Eye (tissue), 1 donor: ENCODE measurements around the gene EMC6.
A peak's percentile ranks its signal among the peaks of the same experiment; 100 is the strongest.

ENCODE experiments used
- DNase-seq: peaks from one replicate; pipeline ENCODE4 v3.0.0-alpha.2; 2015

The EMC6 gene

GRCh38 chr17:3668279-3669084 lies at the start of gene EMC6, which contains the start of gene TAX1BP3:
Gene EMC6 (plus strand): TSS chr17:3668812. CDS start chr17:3669147, 335 bp downstream.
Gene TAX1BP3 (minus strand): TSS chr17:3668578. CDS start chr17:3668526, 52 bp downstream.
- DNase-seq: peak; percentile 100

DNA sequence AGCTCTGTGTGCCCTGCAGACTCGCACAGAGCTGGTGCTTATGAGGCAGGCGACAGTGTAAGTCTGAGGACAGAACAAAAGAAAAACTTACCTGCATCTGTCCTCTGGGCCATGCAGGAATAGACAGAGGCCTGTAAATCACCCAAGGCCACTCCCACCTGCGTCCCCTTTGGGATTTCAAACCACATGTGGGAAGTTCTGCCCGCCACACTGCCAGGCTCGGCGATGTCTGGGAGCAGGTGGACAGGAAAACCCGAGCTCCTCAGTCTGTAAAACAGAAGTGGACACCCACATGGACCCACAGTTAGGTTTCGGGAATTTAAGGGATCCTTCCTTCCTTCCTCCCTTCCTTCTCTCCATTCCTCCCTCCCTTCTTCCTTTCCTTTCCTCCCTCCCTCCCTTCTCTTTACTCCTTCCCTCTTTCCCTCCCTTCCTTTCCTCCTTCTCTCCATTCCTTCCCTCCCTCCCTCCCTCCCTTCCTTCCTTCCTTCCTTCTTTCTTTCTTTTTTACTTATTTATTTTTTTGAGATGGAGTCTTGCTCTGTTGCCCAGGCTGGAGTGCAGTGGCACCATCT lies 47.4 kb upstream of the EMC6 start:
- DNase-seq: no peak

- DNase-seq: no peak
Observed at GRCh38 chr17:3622977-3623594, 45.5 kb upstream of the EMC6 start.

GRCh38 chr17:3626831-3627768 lies 41.5 kb upstream of the EMC6 start:
- DNase-seq: peak; percentile 61

GRCh38 chr17:3627769-3628167 lies 40.8 kb upstream of the EMC6 start:
- no peak for DNase-seq

GRCh38 chr17:3630781-3631180 lies 37.8 kb upstream of the EMC6 start:
- no peak for DNase-seq

DNA sequence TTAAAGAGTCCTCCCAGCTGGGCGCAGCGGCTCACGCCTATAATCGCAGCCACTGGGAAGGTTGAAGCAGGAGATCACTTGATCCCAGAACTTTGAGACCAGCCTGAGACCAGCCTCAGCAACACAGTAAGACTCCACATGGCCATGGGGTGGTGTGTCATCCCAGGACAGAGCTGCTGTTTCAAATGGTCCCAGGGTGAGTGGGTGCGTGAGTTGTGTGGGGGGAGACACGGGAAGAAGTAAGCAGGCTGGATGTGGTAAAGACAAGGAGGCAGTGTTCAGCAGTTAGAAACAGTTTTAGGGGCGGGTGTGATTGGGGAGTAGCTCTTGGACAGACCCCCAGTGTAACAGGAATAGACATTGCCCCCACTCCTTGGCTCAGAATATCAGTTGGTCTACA lies 36.3 kb upstream of the EMC6 start:
- no peak for DNase-seq

DNA sequence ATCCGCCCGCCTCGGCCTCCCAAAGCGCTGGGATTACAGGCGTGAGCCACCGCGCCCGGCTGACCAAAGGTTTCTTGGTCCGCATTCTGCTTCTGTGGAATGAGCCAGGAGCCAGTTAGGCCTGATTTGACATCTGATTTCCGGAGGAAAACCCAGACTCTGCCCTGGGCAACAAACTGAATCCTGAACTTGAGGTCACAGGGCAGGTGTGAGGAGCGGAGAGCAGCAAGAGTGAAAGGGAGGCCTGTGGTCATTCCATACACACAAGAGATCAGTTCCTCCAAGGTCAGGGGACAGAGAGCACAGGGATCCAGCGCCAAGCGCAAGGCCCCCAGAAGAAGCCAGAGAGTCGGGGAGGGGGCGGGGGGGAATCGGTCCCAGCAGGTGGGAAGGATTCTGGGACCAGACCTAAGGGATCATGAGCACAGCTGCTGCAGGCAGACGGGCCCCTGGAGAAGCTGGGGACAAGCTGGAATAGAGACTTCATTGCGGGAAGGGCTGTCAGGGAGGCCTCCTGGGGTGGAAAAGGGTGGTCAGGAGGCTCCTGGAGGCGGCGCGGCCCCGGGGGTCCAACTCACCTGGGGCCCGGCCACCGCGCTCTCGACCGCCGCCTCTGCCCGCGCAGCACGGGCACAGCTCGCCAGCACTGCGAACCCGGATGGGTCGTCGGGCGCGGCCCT lies 33.0 kb upstream of the EMC6 start:
- no peak for DNase-seq

GRCh38 chr17:3636154-3636907 lies 32.3 kb upstream of the EMC6 start, which contains the start of the genes CTNS and SHPK:
Gene CTNS (plus strand): TSS chr17:3636760. CDS start chr17:3640207, 3,447 bp downstream.
Gene SHPK (minus strand): TSS chr17:3636250. CDS start chr17:3636219, 31 bp downstream.
- peak; percentile 98 for DNase-seq

- no peak for DNase-seq
Observed at GRCh38 chr17:3636908-3637373, 31.7 kb upstream of the EMC6 start.

- no peak for DNase-seq
Observed at GRCh38 chr17:3639981-3640596, 28.5 kb upstream of the EMC6 start.

DNA sequence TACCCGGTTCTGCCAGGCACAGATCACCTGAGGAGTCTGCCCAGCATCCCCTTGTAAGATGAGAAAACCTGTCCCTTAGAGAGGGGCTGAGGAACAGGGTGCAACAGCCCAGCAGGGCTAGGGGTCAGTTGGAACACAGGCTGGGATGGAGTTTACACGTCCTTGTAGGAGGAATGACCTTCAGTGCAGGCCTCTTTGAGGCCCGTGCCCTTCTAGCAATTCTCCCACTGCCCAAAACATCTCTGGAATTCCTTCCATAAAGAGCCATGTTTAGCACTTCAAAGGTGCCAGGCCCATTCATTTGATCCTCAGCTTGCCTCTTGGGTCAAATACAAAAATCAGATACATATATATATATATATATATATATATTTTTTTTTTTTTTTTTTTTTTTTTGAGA lies 27.6 kb upstream of the EMC6 start:
- DNase-seq: no peak

- DNase-seq: no peak
Observed at GRCh38 chr17:3641717-3642486, 26.7 kb upstream of the EMC6 start.

DNA sequence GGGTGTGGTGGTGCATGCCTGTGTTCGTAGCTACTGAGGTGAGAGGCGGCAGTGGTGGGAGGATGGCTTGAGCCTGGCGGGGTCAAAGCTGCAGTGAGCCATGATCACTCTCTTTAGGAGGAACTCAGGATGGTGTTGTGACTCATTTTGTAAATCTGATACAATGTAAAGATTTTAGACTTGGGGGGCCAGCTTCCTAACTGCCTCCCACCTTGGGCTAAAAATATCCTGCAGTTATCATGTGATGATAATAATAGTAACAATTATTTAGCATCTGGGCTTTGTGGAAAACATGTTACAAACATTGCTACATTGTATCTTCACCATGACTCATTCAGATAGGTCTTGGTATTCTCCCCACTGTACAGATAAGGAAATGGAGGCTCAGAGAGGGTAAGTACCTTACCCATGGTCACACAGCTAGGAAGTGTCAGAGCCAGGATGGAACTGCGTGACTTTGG lies 24.7 kb upstream of the EMC6 start:
- no peak for DNase-seq

- DNase-seq: no peak
Observed at GRCh38 chr17:3645310-3645709, 23.3 kb upstream of the EMC6 start.

GRCh38 chr17:3647251-3647650 lies 21.4 kb upstream of the EMC6 start:
- no peak for DNase-seq

DNA sequence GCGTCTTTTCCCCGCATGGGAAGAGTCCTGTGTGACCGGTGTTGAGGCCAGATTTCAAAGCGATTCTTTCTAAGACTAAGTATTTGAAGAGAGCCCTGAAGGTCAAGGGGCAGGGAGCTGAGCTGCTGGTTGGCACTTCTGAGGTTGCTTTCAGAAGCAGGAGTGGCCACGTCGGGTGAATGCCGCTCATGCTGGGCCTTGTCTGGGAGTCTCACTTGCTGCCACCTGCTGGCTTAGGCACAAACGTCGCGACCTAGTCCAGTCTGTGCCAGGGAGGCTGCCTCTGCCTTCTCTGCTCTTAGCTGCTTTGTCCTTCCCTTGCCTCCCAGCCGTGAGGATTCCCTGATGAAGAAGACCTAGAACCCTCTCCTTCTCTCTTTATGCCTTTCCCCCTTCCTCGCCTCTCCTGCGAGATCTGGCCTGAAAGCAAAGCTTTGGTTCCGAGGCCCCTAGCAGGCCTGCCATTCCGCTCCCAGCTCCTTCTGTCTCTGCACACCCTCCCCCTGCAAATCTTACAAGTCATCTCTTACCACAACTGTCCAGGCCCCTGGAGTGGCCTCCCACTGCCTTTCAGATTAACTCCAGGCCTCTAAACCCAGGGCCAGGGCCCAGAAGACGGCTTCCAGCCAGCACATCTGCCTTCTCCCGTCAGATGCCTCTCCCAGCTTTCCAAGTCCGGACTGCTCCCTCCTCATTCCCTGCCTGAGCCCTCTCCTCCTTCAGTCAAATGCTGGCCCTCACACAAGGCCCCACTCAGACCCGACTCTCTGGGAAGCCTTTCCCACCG lies 20.6 kb upstream of the EMC6 start:
- DNase-seq: peak; percentile 79

DNA sequence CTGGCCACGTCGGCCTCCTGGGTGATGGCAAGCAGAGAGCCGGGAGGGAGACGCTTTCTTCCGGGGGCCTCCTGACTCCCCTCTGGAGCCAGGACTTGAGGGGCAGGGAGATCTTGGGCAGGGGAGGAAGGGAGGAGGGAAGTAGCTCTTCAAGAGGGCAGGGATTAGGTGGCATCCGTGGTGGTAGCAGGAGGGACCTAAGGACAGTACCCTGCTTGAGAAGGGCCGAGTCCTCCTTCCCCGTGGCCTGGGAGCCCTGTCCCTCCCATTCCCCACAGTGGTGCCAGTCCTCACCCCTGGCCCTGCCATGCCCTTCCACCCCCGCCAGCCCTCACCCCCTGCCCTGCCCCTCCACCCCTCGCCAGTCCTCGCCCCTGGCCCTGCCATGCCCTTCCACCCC lies 12.8 kb upstream of the EMC6 start:
- DNase-seq: no peak

GRCh38 chr17:3656353-3656752 lies 12.3 kb upstream of the EMC6 start:
- no peak for DNase-seq
